Peyer's patch (tissue), 4 donors: ENCODE measurements around the gene BTBD17.

Experiments used
- CTCF ChIP-seq, 6 experiments: fragments of 450-650 bp in 4 of 6; fragments of 200-600 bp in 2 of 6; sonication (generic) in 1 of 6; IDR thresholded peaks; one replicate each; pipeline ENCODE4 v1.5.1; 2017 to 2019; ENCODE audit warnings: antibody characterized with exemption in 6 of 6, mild to moderate bottlenecking in 3 of 6, moderate library complexity in 1 of 6
- POLR2A ChIP-seq, 2 donors: fragments of 450-650 bp; IDR thresholded peaks; one replicate each; pipeline ENCODE4 v1.5.1; 2017; ENCODE audit warnings: antibody characterized with exemption in 2 of 2, mild to moderate bottlenecking in 2 of 2, moderate library complexity in 2 of 2

GRCh38 chr17:74355065-74355464 lies 6.6 kb downstream of the BTBD17 start:
- no peak for TF ChIP-seq CTCF (IDR thresholded peaks at IDR 0.05)
- TF ChIP-seq POLR2A (IDR thresholded peaks at IDR 0.05) = no peak
